Activated CD8-positive, alpha-beta T cell treated with anti-CD3 and anti-CD28 coated beads for 36 hours (primary cell): ENCODE data around the gene GSE1. TPM values are rescaled to one million over a fixed set of nuclear protein-coding genes. Genes with fewer than 3 reads are reported as not detected.

Experiments
- ATAC-seq: fragments of 200-7000 bp; cut with Tn5 transposase; one replicate; pipeline ENCODE4 v1.10.0; 2021; ENCODE audit warnings: mild to moderate bottlenecking, moderate library complexity
- CTCF ChIA-PET: fragments of 350-600 bp; sonication (Branson Sonifier 250); formaldehyde crosslinking; loops from one replicate; lab custom pipeline; 2021; ENCODE audit warnings: antibody characterized with exemption; lab: Charles Lee
- POLR2A ChIA-PET: fragments of 350-600 bp; sonication (Branson Sonifier 250); formaldehyde crosslinking; loops from one replicate; lab custom pipeline; 2021; ENCODE audit warnings: antibody characterized with exemption; lab: Charles Lee
- DNase-seq: peaks from one replicate; pipeline ENCODE4 v3.0.0-alpha.2; 2020
- H3K27ac Mint-ChIP-seq: one replicate; pipeline ENCODE4 v1.8.0; 2021; ENCODE audit warnings: mild to moderate bottlenecking, mixed read lengths
- H3K27me3 Mint-ChIP-seq: one replicate; pipeline ENCODE4 v1.8.0; 2021; ENCODE audit warnings: mixed read lengths
- H3K36me3 Mint-ChIP-seq: one replicate; pipeline ENCODE4 v1.8.0; 2021; ENCODE audit warnings: low read depth, mixed read lengths
- H3K4me1 Mint-ChIP-seq: one replicate; pipeline ENCODE4 v1.8.0; 2021; ENCODE audit warnings: low read depth, mixed read lengths
- H3K4me3 Mint-ChIP-seq: one replicate; pipeline ENCODE4 v1.8.0; 2021; ENCODE audit warnings: mild to moderate bottlenecking, moderate library complexity, mixed read lengths
- H3K9me3 Mint-ChIP-seq: one replicate; pipeline ENCODE4 v1.8.0; 2021; ENCODE audit warnings: mixed read lengths
- intact Hi-C: fragments of 100-400 bp; cut with micrococcal nuclease; formaldehyde crosslinking; loops from one replicate; pipeline ENCODE4 v1.10.0; 2022
- total RNA-seq, 2 experiments: library from RNA; stranded (reverse); gene quantifications; one replicate each; pipeline ENCODE4 v1.2.3, GENCODE V29; 2021
- TF ChIP-seq, protein P1 (sequence below): fragments of 200-600 bp; IDR thresholded peaks from one replicate; pipeline ENCODE4 v1.8.0; 2022; ENCODE audit warnings: antibody characterized with exemption, mild to moderate bottlenecking

GSE1 gene
- total RNA-seq, 2 experiments from 2014 or later, result 33.6 to 34.5 TPM

DNA sequence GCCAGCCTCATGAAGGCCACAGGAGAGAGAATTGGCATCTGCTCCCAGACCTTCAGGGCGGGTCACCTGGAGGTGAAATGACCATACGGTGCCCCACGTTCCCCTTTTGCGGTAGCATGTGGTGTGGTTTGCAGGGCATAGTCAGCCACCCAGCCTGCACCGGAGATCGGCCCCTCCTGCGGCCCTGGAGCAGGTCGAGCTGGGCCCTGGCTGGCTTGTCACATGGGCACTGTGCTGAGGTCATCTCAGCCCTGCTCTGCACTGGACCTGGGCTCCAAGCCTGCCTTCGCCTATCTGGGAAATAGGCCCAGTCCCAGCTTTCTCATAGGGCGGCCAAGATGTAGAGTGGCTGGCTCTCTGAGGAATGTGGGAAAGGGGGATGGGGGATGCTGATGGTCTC, 16.2 kb downstream of the GSE1 start:
- Mint-ChIP-seq H3K4me3 (no peak overlapping the region), H3K36me3 (peaks cover 11% of the 10 kb centered on the region), H3K9me3 (peaks cover 6% of the 10 kb centered on the region), H3K27ac (no peak overlapping the region), H3K27me3 (no peaks in the 10 kb centered on the region), H3K4me1 (peaks cover 18% of the 10 kb centered on the region)
- ChIA-PET CTCF (interaction anchor here (0.7 to 1.3 kb wide), 2 partner anchors 13 to 209 kb away, joined by 3 to 4 read pairs; no protein-coding TSS in a partner anchor), POLR2A (no interaction called here)
- DNase-seq (no peak), ATAC-seq (no peak)
- TF ChIP-seq, protein P1, sequence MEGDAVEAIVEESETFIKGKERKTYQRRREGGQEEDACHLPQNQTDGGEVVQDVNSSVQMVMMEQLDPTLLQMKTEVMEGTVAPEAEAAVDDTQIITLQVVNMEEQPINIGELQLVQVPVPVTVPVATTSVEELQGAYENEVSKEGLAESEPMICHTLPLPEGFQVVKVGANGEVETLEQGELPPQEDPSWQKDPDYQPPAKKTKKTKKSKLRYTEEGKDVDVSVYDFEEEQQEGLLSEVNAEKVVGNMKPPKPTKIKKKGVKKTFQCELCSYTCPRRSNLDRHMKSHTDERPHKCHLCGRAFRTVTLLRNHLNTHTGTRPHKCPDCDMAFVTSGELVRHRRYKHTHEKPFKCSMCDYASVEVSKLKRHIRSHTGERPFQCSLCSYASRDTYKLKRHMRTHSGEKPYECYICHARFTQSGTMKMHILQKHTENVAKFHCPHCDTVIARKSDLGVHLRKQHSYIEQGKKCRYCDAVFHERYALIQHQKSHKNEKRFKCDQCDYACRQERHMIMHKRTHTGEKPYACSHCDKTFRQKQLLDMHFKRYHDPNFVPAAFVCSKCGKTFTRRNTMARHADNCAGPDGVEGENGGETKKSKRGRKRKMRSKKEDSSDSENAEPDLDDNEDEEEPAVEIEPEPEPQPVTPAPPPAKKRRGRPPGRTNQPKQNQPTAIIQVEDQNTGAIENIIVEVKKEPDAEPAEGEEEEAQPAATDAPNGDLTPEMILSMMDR, result no peak
- intact Hi-C loops, result no loop called here

DNA sequence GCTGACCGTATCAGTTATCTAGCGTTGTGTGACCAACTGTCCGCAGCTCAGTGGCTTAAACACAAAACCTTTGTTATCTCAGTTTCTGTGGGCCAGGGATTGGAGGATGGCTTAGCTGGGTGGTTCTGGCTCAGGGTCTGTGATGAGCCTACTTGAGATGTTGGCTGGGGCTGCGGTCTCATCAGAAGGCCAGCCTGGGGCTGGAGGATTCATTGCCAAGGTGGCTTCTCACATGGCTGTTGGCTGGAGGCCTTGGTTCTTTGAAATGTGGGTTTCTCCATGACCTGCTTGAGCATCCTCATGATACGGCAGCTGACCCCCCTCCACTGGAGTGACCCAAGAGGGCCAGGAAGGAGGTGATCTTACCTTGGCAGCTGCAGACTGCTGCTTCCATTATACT, 16.7 kb downstream of the GSE1 start:
- H3K36me3 Mint-ChIP-seq, result peaks cover 11% of the 10 kb centered on the region
- peaks cover 18% of the 10 kb centered on the region for H3K4me1 Mint-ChIP-seq
- H3K4me3 Mint-ChIP-seq, result no peak overlapping the region
- intact Hi-C loops, result no loop called here
- no peak for DNase-seq
- TF ChIP-seq, protein P1, result no peak
- no peak overlapping the region for H3K27ac Mint-ChIP-seq
- ChIA-PET CTCF (interaction anchor here (0.7 to 1.5 kb wide), 3 partner anchors 13 to 209 kb away, joined by 3 to 4 read pairs (median 4); no protein-coding TSS in a partner anchor), POLR2A (no interaction called here)
- peaks cover 6% of the 10 kb centered on the region for H3K9me3 Mint-ChIP-seq
- no peak for ATAC-seq
- H3K27me3 Mint-ChIP-seq, result no peaks in the 10 kb centered on the region

DNA sequence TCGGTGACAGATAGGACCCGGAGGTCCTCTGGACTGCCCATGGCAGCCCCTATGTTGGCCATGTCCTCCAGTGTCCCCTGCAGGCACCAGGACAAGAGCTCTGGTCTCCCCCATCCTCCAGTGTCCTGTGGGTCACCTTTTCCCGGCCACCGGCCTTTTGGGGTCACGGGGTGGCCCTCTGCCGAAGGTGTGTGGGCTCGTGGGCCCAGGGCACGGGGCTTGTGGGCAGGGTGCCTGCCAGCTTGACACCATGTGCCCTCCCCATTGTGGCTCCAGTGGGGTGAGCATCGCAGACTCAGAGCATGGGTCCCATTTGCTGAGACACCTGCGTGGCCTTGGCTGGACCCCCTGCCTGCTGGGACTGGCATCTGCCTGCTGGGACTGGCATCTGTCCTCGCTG, 18.1 kb downstream of the GSE1 start:
- ChIA-PET CTCF (interaction anchor here (0.5 to 1.5 kb wide), 6 partner anchors 14 to 217 kb away, joined by 3 to 4 read pairs (median 3); no protein-coding TSS in a partner anchor), POLR2A (no interaction called here)
- DNase-seq (no peak), ATAC-seq (no peak)
- Mint-ChIP-seq H3K27ac (no peak overlapping the region), H3K4me3 (no peak overlapping the region), H3K36me3 (peaks cover 11% of the 10 kb centered on the region), H3K27me3 (no peaks in the 10 kb centered on the region), H3K4me1 (peaks cover 9% of the 10 kb centered on the region), H3K9me3 (peaks cover 6% of the 10 kb centered on the region)
- intact Hi-C loops, result no loop called here
- TF ChIP-seq, protein P1, result no peak

DNA sequence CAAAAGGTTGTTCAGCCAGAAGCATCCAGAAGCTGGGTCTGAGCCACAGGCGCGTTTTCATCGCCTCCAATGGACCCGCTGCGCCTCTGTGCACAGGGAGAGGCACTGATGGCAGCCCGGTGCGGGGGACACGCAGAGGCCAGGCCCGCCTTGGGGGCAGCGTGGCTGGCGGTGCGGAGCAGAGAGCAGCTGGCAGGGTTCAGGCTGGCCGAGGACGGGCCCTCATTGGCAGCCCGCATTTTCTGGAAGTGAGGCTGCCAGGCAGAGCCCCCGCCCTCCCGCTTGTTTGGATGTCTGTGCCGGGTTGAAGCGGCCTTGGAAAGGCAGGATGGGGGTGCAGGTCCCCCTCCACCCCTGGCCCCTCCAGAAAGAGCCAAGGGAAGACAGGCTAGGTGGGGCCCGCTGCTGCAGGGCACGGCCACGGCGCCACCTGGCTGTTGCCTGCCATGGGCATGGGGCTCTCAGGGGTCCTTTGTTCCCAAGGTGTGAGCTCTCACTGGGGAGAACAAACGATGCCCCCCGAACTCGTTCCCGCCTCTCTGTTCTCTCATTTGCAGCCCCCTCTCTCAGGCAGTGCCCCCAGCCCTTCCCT, 18.8 kb downstream of the GSE1 start:
- peaks cover 6% of the 10 kb centered on the region for H3K9me3 Mint-ChIP-seq
- H3K27ac Mint-ChIP-seq, result peak overlapping the region; percentile 13
- DNase-seq (no peak), ATAC-seq (no peak)
- no peaks in the 10 kb centered on the region for H3K27me3 Mint-ChIP-seq
- CTCF ChIA-PET, result interaction anchor here (0.5 to 1.3 kb wide), 5 partner anchors 15 to 218 kb away, joined by 3 read pairs; no protein-coding TSS in a partner anchor
- no peak overlapping the region for H3K4me3 Mint-ChIP-seq
- intact Hi-C loops, result no loop called here
- peaks cover 11% of the 10 kb centered on the region for H3K36me3 Mint-ChIP-seq
- H3K4me1 Mint-ChIP-seq, result peaks cover 4% of the 10 kb centered on the region
- TF ChIP-seq, protein P1, result no peak
- POLR2A ChIA-PET, result interaction anchor here (0.5 kb wide), 1 partner anchor 275 kb away, joined by 3 read pairs; no protein-coding TSS in a partner anchor
